ENCODE data around the gene C1QA.
"Not testable (repeated sequence)": the region's sequence is repeated elsewhere in the genome, so short reads cannot be mapped to it uniquely, and the experiment has no call there.

The C1QA gene

GRCh38 chr1:22662318-22662717 lies 25.9 kb downstream of the C1QA start:
- WGBS = 88% methylated on average over 5 of the region's 5 CpGs
- Histone ChIP-seq H3K4me3 (ENCODE audit: low read length) (no peak overlapping the region), H3K27me3 (ENCODE audit: insufficient read depth, low read length) (no peaks in the 10 kb centered on the region), H3K9ac (ENCODE audit: low read depth, low read length) (no peak overlapping the region), H3K4me1 (ENCODE audit: insufficient read depth, low read length) (no peaks in the 10 kb centered on the region), H3K9me3 (ENCODE audit: insufficient read depth, low read depth, low read length) (no peaks in the 10 kb centered on the region), H3K27ac (ENCODE audit: low read depth, low read length) (no peak overlapping the region), H3K36me3 (ENCODE audit: insufficient read depth, low read length) (no peaks in the 10 kb centered on the region)

GRCh38 chr1:22662986-22663408 lies 26.6 kb downstream of the C1QA start:
- WGBS = 92% methylated on average over 8 of the region's 8 CpGs
- no peaks in the 10 kb centered on the region for H3K36me3 ChIP-seq (ENCODE audit: insufficient read depth, low read length)
- no peaks in the 10 kb centered on the region for H3K4me1 ChIP-seq (ENCODE audit: insufficient read depth, low read length)
- H3K27me3 ChIP-seq (ENCODE audit: insufficient read depth, low read length) = no peaks in the 10 kb centered on the region
- no peak overlapping the region for H3K27ac ChIP-seq (ENCODE audit: low read depth, low read length)
- no peaks in the 10 kb centered on the region for H3K9me3 ChIP-seq (ENCODE audit: insufficient read depth, low read depth, low read length)
- no peak overlapping the region for H3K9ac ChIP-seq (ENCODE audit: low read depth, low read length)
- H3K4me3 ChIP-seq (ENCODE audit: low read length) = no peak overlapping the region

GRCh38 chr1:22665752-22666151 lies 29.3 kb downstream of the C1QA start:
- Histone ChIP-seq H3K27ac (ENCODE audit: low read depth, low read length) (no peak overlapping the region), H3K9ac (ENCODE audit: low read depth, low read length) (no peak overlapping the region), H3K4me3 (ENCODE audit: low read length) (no peak overlapping the region), H3K27me3 (ENCODE audit: insufficient read depth, low read length) (no peaks in the 10 kb centered on the region), H3K9me3 (ENCODE audit: insufficient read depth, low read depth, low read length) (no peaks in the 10 kb centered on the region), H3K4me1 (ENCODE audit: insufficient read depth, low read length) (no peaks in the 10 kb centered on the region), H3K36me3 (ENCODE audit: insufficient read depth, low read length) (no peaks in the 10 kb centered on the region)
- WGBS = 29% methylated on average over 7 of the region's 7 CpGs

- Histone ChIP-seq H3K9ac (ENCODE audit: low read depth, low read length) (no peak overlapping the region), H3K9me3 (ENCODE audit: insufficient read depth, low read depth, low read length) (no peaks in the 10 kb centered on the region), H3K27me3 (ENCODE audit: insufficient read depth, low read length) (no peaks in the 10 kb centered on the region), H3K4me3 (ENCODE audit: low read length) (no peak overlapping the region), H3K36me3 (ENCODE audit: insufficient read depth, low read length) (no peaks in the 10 kb centered on the region), H3K4me1 (ENCODE audit: insufficient read depth, low read length) (no peaks in the 10 kb centered on the region), H3K27ac (ENCODE audit: low read depth, low read length) (no peak overlapping the region)
- 90% methylated on average over 2 of the region's 2 CpGs for WGBS
Observed at GRCh38 chr1:22666412-22666811, 30.0 kb downstream of the C1QA start.

- H3K9me3 ChIP-seq (ENCODE audit: insufficient read depth, low read depth, low read length); H3K4me1 ChIP-seq (ENCODE audit: insufficient read depth, low read length); H3K4me3 ChIP-seq (ENCODE audit: low read length); H3K27ac ChIP-seq (ENCODE audit: low read depth, low read length); H3K36me3 ChIP-seq (ENCODE audit: insufficient read depth, low read length); H3K9ac ChIP-seq (ENCODE audit: low read depth, low read length); H3K27me3 ChIP-seq (ENCODE audit: insufficient read depth, low read length): not testable (repeated sequence)
- WGBS = 95% methylated on average over 2 of the region's 2 CpGs
Observed at GRCh38 chr1:22668840-22669239, 32.4 kb downstream of the C1QA start.

- Histone ChIP-seq H3K9ac (ENCODE audit: low read depth, low read length) (no peak overlapping the region), H3K4me1 (ENCODE audit: insufficient read depth, low read length) (no peaks in the 10 kb centered on the region), H3K36me3 (ENCODE audit: insufficient read depth, low read length) (no peaks in the 10 kb centered on the region), H3K4me3 (ENCODE audit: low read length) (no peak overlapping the region), H3K27ac (ENCODE audit: low read depth, low read length) (no peak overlapping the region), H3K9me3 (ENCODE audit: insufficient read depth, low read depth, low read length) (no peaks in the 10 kb centered on the region), H3K27me3 (ENCODE audit: insufficient read depth, low read length) (no peaks in the 10 kb centered on the region)
- 86% methylated on average over 12 of the region's 12 CpGs for WGBS
Observed at GRCh38 chr1:22670352-22670975, 34.0 kb downstream of the C1QA start.

GRCh38 chr1:22671999-22672398 lies 35.6 kb downstream of the C1QA start:
- no peak overlapping the region for H3K9ac ChIP-seq (ENCODE audit: low read depth, low read length)
- H3K27me3 ChIP-seq (ENCODE audit: insufficient read depth, low read length) = no peaks in the 10 kb centered on the region
- no peaks in the 10 kb centered on the region for H3K36me3 ChIP-seq (ENCODE audit: insufficient read depth, low read length)
- no peak overlapping the region for H3K27ac ChIP-seq (ENCODE audit: low read depth, low read length)
- H3K9me3 ChIP-seq (ENCODE audit: insufficient read depth, low read depth, low read length) = no peaks in the 10 kb centered on the region
- no peak overlapping the region for H3K4me3 ChIP-seq (ENCODE audit: low read length)
- 93% methylated on average over 4 of the region's 4 CpGs for WGBS
- H3K4me1 ChIP-seq (ENCODE audit: insufficient read depth, low read length) = no peaks in the 10 kb centered on the region

GRCh38 chr1:22673486-22674409 lies 37.3 kb downstream of the C1QA start:
- Histone ChIP-seq H3K9me3 (ENCODE audit: insufficient read depth, low read depth, low read length) (no peaks in the 10 kb centered on the region), H3K36me3 (ENCODE audit: insufficient read depth, low read length) (no peaks in the 10 kb centered on the region), H3K27ac (ENCODE audit: low read depth, low read length) (no peak overlapping the region), H3K4me3 (ENCODE audit: low read length) (no peak overlapping the region), H3K9ac (ENCODE audit: low read depth, low read length) (no peak overlapping the region), H3K27me3 (ENCODE audit: insufficient read depth, low read length) (no peaks in the 10 kb centered on the region), H3K4me1 (ENCODE audit: insufficient read depth, low read length) (no peaks in the 10 kb centered on the region)
- 23% methylated on average over 16 of the region's 17 CpGs for WGBS

- Histone ChIP-seq H3K9me3 (ENCODE audit: insufficient read depth, low read depth, low read length) (no peaks in the 10 kb centered on the region), H3K9ac (ENCODE audit: low read depth, low read length) (no peak overlapping the region), H3K36me3 (ENCODE audit: insufficient read depth, low read length) (no peaks in the 10 kb centered on the region), H3K4me3 (ENCODE audit: low read length) (no peak overlapping the region), H3K27me3 (ENCODE audit: insufficient read depth, low read length) (no peaks in the 10 kb centered on the region), H3K4me1 (ENCODE audit: insufficient read depth, low read length) (no peaks in the 10 kb centered on the region), H3K27ac (ENCODE audit: low read depth, low read length) (no peak overlapping the region)
- 66% methylated on average over 1 of the region's 1 CpG for WGBS
Observed at GRCh38 chr1:22674410-22674749, 38.0 kb downstream of the C1QA start.

GRCh38 chr1:22676151-22676550 lies 39.7 kb downstream of the C1QA start:
- 93% methylated on average over 15 of the region's 15 CpGs for WGBS
- H3K27me3 ChIP-seq (ENCODE audit: insufficient read depth, low read length); H3K4me3 ChIP-seq (ENCODE audit: low read length); H3K4me1 ChIP-seq (ENCODE audit: insufficient read depth, low read length); H3K9me3 ChIP-seq (ENCODE audit: insufficient read depth, low read depth, low read length); H3K27ac ChIP-seq (ENCODE audit: low read depth, low read length); H3K9ac ChIP-seq (ENCODE audit: low read depth, low read length); H3K36me3 ChIP-seq (ENCODE audit: insufficient read depth, low read length): not testable (repeated sequence)

GRCh38 chr1:22676916-22677583 lies 40.6 kb downstream of the C1QA start:
- H3K36me3 ChIP-seq (ENCODE audit: insufficient read depth, low read length) = no peaks in the 10 kb centered on the region
- no peaks in the 10 kb centered on the region for H3K4me1 ChIP-seq (ENCODE audit: insufficient read depth, low read length)
- no peaks in the 10 kb centered on the region for H3K9me3 ChIP-seq (ENCODE audit: insufficient read depth, low read depth, low read length)
- WGBS = 90% methylated on average over 37 of the region's 37 CpGs
- H3K4me3 ChIP-seq (ENCODE audit: low read length) = no peak overlapping the region
- H3K27ac ChIP-seq (ENCODE audit: low read depth, low read length) = no peak overlapping the region
- H3K9ac ChIP-seq (ENCODE audit: low read depth, low read length) = no peak overlapping the region
- no peaks in the 10 kb centered on the region for H3K27me3 ChIP-seq (ENCODE audit: insufficient read depth, low read length)
